GM19438 (cell line): ENCODE measurements around the gene ARHGEF7.
A peak's percentile ranks its signal among the peaks of the same experiment; 100 is the strongest.

Experiments used
- ATAC-seq: cut with Tn5 transposase; IDR thresholded peaks from one replicate; pipeline ENCODE4 v1.9.1; 2021; ENCODE audit warnings: low read depth; ENCODE audit not compliant: unreplicated experiment

The ARHGEF7 gene

GRCh38 chr13:111099290-111099689 is 15.8 kb upstream of the ARHGEF7 start:
- no peak for ATAC-seq

GRCh38 chr13:111110054-111110453 is 5.1 kb upstream of the ARHGEF7 start:
- no peak for ATAC-seq

GRCh38 chr13:111111376-111111937 is 3.7 kb upstream of the ARHGEF7 start:
- no peak for ATAC-seq

GRCh38 chr13:111112196-111112595 is 2.9 kb upstream of the ARHGEF7 start:
- ATAC-seq, result no peak

GRCh38 chr13:111114362-111115060 is 599 bp upstream of the ARHGEF7 start:
- ATAC-seq, result peak; percentile 39

GRCh38 chr13:111115965-111116521 is 933 bp downstream of the ARHGEF7 start:
- no peak for ATAC-seq

- ATAC-seq, result no peak
Observed at GRCh38 chr13:111116856-111117255, 1.7 kb downstream of the ARHGEF7 start.

GRCh38 chr13:111117289-111117688 is 2.2 kb downstream of the ARHGEF7 start:
- ATAC-seq, result no peak

- ATAC-seq, result no peak
Observed at GRCh38 chr13:111117961-111118360, 2.9 kb downstream of the ARHGEF7 start.

- no peak for ATAC-seq
Observed at GRCh38 chr13:111118898-111119607, 3.9 kb downstream of the ARHGEF7 start.

GRCh38 chr13:111119966-111120365 is 4.9 kb downstream of the ARHGEF7 start:
- no peak for ATAC-seq

GRCh38 chr13:111120422-111120821 is 5.3 kb downstream of the ARHGEF7 start:
- ATAC-seq, result no peak

GRCh38 chr13:111120913-111121312 is 5.8 kb downstream of the ARHGEF7 start:
- ATAC-seq, result no peak

GRCh38 chr13:111121506-111121905 is 6.4 kb downstream of the ARHGEF7 start:
- ATAC-seq, result no peak

- no peak for ATAC-seq
Observed at GRCh38 chr13:111122056-111122455, 6.9 kb downstream of the ARHGEF7 start.

- ATAC-seq, result no peak
Observed at GRCh38 chr13:111122631-111123030, 7.5 kb downstream of the ARHGEF7 start.

- ATAC-seq, result no peak
Observed at GRCh38 chr13:111123221-111123620, 8.1 kb downstream of the ARHGEF7 start.

- ATAC-seq, result no peak
Observed at GRCh38 chr13:111123649-111124048, 8.5 kb downstream of the ARHGEF7 start.

- ATAC-seq, result no peak
Observed at GRCh38 chr13:111126509-111126908, 11.4 kb downstream of the ARHGEF7 start.

- ATAC-seq, result peak; percentile 99
Observed at GRCh38 chr13:111129465-111130115, 14.5 kb downstream of the ARHGEF7 start.

- peak; percentile 14 for ATAC-seq
Observed at GRCh38 chr13:111130116-111130508, 15.0 kb downstream of the ARHGEF7 start.
